COLO668 (cell line): ENCODE data around the gene TMEM270.
"Not testable (repeated sequence)": the region's sequence is repeated elsewhere in the genome, so short reads cannot be mapped to it uniquely, and the experiment has no call there.

ENCODE experiments used
- DNase-seq: peaks from one replicate; lab custom pipeline; 2025; ENCODE audit not compliant: unreplicated experiment; lab: John Stamatoyannopoulos, UW

TMEM270 gene

GRCh38 chr7:73852500-73852899 lies 8.5 kb upstream of the TMEM270 start:
- DNase-seq = no peak

DNA sequence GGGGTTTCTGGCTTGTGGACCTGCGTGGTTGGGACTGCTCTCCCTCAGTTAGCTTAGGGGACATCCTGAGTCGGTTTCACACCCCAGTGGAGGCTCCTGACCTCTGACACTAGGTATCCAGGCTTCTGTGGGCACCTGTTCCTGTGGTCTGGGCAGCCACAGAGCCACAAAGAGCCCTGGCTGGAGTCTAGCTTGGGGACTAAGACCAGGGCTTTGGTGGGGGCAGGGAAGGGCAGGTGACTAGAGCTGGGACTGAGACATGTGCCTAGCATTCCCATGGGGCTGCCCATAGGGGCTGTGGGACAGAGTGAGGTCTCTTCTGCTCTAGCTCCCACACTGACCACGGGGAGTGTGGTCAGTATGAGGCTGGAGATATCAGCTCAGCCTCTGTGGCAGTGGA lies 4.0 kb upstream of the TMEM270 start:
- no peak for DNase-seq

DNA sequence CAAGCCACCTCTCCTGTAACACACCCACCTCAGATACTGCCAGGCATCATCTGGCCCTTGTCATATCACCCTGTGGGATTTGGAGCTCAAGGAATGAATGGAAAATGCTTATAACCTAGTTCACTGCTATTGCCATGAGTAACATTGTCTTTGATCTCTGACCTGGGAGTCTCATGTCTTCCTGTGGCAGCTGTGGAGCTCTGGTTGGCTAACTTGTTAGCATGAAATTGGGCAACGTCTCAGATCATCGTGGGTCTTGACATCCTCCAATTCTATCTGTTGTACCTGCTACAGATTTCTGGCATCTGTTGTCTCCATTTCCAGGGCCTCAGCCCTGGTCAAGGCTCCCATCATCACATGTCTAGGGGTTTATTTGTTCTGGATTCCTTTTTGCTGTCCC lies 2.2 kb upstream of the TMEM270 start:
- no peak for DNase-seq

GRCh38 chr7:73861305-73861704 lies 346 bp downstream of the TMEM270 start:
- no peak for DNase-seq

DNA sequence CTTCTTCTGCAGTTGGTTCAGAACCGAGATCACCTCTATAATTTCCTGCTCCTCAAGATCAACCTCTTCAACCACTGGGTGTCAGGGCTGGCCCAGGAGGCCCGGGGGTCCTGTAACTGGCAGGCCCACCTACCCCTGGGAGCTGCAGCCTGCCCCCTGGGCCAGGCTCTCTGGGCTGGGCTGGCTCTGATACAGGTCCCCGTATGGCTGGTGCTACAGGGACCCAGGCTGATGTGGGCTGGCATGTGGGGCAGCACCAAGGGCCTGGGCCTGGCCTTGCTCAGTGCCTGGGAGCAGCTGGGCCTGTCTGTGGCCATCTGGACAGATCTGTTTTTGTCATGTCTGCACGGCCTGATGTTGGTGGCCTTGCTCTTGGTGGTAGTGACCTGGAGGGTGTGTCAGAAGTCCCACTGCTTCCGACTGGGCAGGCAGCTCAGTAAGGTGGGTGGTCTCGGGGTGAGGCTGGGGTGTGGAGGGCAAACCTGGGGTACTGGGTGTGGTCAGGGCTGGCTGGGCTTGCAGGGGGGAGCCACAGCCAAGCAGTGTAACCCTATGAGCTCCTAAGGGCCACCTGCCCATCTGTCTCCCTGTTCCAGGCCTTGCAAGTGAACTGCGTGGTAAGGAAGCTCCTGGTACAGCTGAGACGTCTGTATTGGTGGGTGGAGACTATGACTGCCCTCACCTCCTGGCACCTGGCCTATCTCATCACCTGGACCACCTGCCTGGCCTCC lies 4.2 kb downstream of the TMEM270 start:
- DNase-seq = peak; percentile 25

GRCh38 chr7:73865738-73866445 lies 4.9 kb downstream of the TMEM270 start:
- peak; percentile 18 for DNase-seq

DNA sequence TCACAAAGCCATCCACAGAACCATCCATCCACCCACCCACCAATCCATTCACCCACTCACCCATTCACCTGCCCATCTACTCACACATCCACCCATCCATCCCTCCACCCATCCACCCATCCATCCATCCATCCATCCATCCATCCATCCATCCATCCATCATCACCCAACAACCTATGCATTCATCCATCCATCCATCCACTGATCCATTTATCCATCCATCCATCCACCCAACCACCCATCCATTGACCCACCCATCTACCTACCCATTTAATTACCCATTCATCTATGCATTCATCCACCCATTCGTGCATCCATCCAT lies 5.4 kb downstream of the TMEM270 start:
- DNase-seq = no peak

DNA sequence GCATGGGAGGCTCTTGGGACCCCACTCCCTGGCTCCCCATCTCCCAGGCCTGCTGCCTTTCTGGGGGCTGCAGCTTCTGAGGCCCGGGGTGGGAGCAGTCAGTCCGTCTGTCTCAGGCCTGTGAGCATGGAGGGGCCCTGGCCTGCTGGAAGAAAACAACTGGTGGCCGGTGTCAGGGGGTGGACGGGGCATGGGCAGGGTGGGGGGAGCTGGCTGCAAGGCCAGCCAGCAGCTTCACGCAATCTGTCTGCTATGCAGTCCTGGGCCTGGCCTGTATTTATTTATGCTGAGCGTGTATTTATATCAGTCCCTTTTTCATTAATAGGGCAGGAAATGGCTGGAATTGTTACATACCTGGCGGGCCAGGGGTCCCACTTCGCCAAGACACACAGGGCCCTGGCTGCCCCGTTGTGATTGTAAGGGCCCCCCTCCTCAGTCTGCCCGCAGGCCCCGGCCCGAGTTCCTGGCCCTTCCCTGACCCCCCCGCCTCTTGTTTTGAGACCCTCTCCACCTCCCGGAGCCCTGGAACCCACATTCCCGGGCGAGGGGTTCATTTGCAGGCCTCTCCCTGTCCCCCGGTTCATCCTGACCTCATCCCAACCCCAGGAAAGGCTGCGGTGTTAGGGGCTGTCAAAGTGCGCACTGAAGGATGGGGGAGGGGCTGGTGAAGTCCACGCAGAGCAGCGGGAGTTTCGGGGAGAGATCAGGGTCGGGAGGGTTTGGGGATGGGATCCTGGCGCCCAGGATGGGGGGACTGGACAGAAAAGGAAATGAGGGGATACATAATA lies 8.2 kb downstream of the TMEM270 start:
- DNase-seq = no peak

GRCh38 chr7:73870041-73870492 lies 9.1 kb downstream of the TMEM270 start:
- DNase-seq = no peak

- no peak for DNase-seq
These were observed 10.4 kb downstream of the TMEM270 start for GRCh38 chr7:73871163-73872011.

GRCh38 chr7:73872056-73872908 lies 11.3 kb downstream of the TMEM270 start:
- no peak for DNase-seq

DNA sequence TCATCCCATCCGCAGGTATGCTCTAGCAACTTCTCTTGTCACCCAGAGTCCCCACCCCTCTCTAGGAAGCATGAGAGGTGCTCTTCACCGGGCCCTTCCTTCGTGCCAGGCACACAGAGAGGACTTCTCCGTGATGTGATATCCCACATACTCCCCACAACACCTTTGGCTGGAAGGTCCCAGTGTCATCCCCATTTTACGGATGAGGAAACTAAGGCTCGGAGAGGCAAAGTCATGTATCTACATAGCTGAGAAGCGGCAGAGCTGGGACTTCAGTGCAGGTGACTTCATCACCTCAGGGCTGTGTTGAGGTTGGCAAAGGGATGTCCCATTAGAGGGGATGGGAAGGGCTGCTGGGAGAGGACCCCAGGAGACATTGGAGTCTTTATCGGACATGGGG lies 15.4 kb downstream of the TMEM270 start:
- DNase-seq = no peak

- DNase-seq = no peak
These were observed 16.0 kb downstream of the TMEM270 start for GRCh38 chr7:73876973-73877372.

GRCh38 chr7:73879977-73880681 lies 19.2 kb downstream of the TMEM270 start:
- DNase-seq = no peak

DNA sequence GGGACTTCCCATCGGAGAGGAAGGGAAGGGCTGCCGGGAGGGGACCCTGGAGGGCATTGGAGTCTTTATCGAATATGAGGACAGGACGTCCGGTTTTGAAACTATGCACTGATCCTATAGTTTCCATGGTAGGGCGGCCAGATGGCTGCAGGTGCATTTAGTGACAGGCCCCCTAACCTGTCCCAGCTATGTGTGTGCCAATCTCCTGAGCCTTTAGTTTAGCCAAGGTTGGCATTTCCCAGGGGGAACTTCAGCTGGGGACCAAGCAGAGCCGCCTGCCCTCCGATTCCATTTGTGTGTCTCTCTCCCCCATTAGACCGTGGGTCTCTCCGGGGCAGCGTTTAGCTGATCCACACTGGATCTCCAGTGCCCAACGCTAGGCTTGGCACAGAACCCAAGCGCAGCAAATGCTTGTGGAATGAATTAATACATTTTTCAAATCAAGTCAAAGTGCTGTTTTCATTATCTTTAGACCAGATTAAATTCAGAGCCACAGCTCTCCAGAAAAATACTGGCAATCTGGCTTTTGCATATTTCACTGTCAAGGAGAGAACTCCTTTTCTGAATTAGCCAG lies 19.9 kb downstream of the TMEM270 start:
- no peak for DNase-seq

DNA sequence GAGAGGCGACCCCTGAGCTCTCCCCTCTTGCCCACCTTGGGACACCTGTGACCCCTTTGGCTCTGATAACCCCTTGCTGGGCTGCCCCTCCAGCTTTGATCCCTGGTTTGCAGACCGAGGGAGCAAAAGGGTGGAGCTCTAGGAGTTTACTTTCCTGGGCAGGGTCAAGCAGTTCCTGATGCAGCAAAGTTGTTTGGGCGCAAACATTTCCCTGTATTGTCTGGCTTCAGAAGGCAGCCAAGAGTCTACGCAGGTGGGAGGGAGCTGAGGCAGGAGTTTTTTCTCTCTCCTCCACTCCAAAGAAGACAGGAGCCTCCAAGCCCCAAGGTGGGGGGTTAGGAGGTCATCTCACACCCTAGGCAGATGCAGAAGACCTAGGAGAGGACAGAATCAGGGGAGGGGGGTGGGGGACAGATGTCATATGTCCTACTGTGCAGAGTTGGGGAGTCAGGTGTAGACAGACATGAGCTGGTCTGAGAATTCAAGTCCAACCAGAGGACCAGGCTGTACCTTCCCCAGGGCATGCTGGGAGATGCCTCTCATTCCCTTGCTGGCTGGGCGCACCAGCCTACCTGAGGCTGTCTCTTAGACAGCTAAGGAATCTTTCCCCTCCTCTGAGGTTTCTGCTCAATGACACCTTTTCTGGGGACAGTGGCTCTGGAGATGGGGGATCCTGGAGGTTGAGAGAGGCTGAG lies 20.5 kb downstream of the TMEM270 start:
- DNase-seq = no peak

DNA sequence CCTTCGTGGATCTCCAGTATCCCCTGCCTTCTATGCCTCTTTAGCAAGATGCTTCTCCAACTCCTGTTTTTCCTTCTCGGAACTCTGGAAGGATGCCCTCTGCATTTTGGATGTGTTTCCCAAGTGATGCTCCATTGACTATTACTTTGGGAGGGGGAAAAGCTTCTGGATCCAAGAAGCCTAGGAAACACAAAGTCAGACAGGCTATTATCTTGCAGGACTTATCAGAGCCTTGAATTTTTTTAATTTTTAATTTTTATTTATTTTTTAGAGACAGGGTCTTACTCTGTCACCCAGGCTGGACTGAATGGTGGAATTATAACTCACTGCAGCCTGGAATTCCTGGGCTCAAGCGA lies 21.1 kb downstream of the TMEM270 start:
- no peak for DNase-seq

DNA sequence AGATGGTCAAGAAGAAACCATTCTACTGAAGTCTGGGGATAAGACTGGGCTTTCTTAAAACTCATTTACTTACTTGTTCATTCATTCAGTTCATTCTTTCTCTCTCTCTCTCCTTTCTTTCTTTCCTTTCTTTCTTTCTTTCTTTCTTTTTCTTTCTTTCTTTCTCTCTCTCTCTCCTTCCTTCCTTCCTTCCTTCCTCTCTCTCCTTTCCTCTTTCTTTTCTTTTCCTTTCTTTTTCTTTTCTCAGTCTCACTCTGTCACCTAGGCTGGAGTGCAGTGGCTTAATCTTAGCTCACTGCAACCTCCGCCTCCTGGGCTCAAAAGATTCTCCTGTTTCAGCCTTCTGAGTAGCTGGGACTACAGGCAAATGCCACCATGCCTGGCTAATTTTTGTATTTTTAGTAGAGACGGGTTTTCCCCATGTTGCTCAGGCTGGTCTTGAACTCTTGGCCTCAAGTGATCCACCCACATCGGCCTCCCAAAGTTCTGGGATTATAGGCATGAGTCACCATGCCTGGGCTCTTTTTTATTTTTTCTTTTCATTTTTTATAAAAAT lies 24.0 kb downstream of the TMEM270 start:
- DNase-seq = not testable (repeated sequence)
